WTC11 (cell line): Measurements from ENCODE around the gene TEX26.

Experiments
- ATF1 ChIP-seq: sonication (generic); formaldehyde crosslinking; IDR thresholded peaks from 2 replicates; pipeline ENCODE4 v1.8.1; 2023; ENCODE audit warnings: mild to moderate bottlenecking, moderate library complexity, missing genetic modification reagents
- ATF2 ChIP-seq: sonication (generic); formaldehyde crosslinking; IDR thresholded peaks from 2 replicates; pipeline ENCODE4 v1.8.1; 2022; ENCODE audit warnings: low read depth, missing genetic modification reagents, borderline replicate concordance
- ATF3 ChIP-seq: sonication (generic); formaldehyde crosslinking; conservative IDR thresholded peaks from 2 replicates; pipeline ENCODE4 v1.8.1; 2022; ENCODE audit warnings: mild to moderate bottlenecking, missing genetic modification reagents
- E2F4 ChIP-seq: sonication (generic); formaldehyde crosslinking; IDR thresholded peaks from 2 replicates; pipeline ENCODE4 v1.8.1; 2022; ENCODE audit warnings: low read depth, mild to moderate bottlenecking, moderate library complexity, missing genetic modification reagents, borderline replicate concordance
- HMGA2 ChIP-seq: fragments of 250-450 bp; sonication (Bioruptor Pico); IDR thresholded peaks from 2 replicates; pipeline ENCODE4 v1.4.0; 2021; ENCODE audit warnings: mild to moderate bottlenecking, moderate library complexity
- IRF2 ChIP-seq: sonication (generic); formaldehyde crosslinking; IDR thresholded peaks from 2 replicates; pipeline ENCODE4 v1.8.0; 2022; ENCODE audit warnings: low read depth, missing genetic modification reagents, borderline replicate concordance
- NR2C2 ChIP-seq: sonication (generic); formaldehyde crosslinking; IDR thresholded peaks from 2 replicates; pipeline ENCODE4 v1.8.0; 2022; ENCODE audit warnings: mild to moderate bottlenecking, missing genetic modification reagents
- TEAD4 ChIP-seq: sonication (generic); formaldehyde crosslinking; IDR thresholded peaks from 2 replicates; pipeline ENCODE4 v1.8.0; 2022; ENCODE audit warnings: mild to moderate bottlenecking, missing genetic modification reagents
- TF ChIP-seq, protein P1 (sequence below): fragments of 200-600 bp; IDR thresholded peaks from 2 replicates; pipeline ENCODE4 v1.8.0; 2022; ENCODE audit warnings: antibody characterized with exemption
- TF ChIP-seq, protein P2 (sequence below): sonication (generic); formaldehyde crosslinking; IDR thresholded peaks from 2 replicates; pipeline ENCODE4 v1.8.1; 2023; ENCODE audit warnings: mild to moderate bottlenecking, missing genetic modification reagents, moderate library complexity
- TF ChIP-seq, protein P3 (sequence below): sonication (generic); formaldehyde crosslinking; IDR thresholded peaks from 2 replicates; pipeline ENCODE4 v1.8.1; 2023; ENCODE audit warnings: mild to moderate bottlenecking, missing genetic modification reagents

DNA sequence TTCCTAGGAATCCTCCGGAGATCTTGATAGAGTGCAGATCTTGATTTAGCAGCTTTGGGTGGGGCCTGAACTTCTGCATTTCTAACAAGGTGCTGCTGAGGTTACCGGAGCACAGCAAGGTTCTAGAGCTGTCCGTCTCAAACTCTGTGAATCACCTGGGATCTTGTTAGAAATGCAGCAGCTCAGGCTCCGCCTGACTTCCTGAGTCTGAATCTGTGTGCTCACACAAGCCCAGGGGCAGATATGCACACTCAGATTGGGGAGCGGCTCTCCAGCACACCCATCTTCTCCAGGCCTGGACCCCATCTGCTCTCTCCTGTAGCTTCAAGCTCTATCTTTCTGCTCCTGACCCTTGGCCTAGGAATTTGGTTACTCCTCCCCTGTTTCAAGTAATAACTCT is 3.5 kb upstream of the TEX26 start:
- TF ChIP-seq, protein P1, sequence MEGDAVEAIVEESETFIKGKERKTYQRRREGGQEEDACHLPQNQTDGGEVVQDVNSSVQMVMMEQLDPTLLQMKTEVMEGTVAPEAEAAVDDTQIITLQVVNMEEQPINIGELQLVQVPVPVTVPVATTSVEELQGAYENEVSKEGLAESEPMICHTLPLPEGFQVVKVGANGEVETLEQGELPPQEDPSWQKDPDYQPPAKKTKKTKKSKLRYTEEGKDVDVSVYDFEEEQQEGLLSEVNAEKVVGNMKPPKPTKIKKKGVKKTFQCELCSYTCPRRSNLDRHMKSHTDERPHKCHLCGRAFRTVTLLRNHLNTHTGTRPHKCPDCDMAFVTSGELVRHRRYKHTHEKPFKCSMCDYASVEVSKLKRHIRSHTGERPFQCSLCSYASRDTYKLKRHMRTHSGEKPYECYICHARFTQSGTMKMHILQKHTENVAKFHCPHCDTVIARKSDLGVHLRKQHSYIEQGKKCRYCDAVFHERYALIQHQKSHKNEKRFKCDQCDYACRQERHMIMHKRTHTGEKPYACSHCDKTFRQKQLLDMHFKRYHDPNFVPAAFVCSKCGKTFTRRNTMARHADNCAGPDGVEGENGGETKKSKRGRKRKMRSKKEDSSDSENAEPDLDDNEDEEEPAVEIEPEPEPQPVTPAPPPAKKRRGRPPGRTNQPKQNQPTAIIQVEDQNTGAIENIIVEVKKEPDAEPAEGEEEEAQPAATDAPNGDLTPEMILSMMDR = no peak
- no peak for TF ChIP-seq E2F4 (CRISPR knock-in tag)
- TF ChIP-seq, protein P2, sequence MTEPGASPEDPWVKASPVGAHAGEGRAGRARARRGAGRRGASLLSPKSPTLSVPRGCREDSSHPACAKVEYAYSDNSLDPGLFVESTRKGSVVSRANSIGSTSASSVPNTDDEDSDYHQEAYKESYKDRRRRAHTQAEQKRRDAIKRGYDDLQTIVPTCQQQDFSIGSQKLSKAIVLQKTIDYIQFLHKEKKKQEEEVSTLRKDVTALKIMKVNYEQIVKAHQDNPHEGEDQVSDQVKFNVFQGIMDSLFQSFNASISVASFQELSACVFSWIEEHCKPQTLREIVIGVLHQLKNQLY (CRISPR knock-in tag) = no peak
- no peak for TF ChIP-seq ATF3 (CRISPR knock-in tag)
- TF ChIP-seq ATF2 (CRISPR knock-in tag) = no peak
- TF ChIP-seq IRF2 (CRISPR knock-in tag) = no peak
- TF ChIP-seq, protein P3, sequence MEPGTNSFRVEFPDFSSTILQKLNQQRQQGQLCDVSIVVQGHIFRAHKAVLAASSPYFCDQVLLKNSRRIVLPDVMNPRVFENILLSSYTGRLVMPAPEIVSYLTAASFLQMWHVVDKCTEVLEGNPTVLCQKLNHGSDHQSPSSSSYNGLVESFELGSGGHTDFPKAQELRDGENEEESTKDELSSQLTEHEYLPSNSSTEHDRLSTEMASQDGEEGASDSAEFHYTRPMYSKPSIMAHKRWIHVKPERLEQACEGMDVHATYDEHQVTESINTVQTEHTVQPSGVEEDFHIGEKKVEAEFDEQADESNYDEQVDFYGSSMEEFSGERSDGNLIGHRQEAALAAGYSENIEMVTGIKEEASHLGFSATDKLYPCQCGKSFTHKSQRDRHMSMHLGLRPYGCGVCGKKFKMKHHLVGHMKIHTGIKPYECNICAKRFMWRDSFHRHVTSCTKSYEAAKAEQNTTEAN = no peak
- no peak for TF ChIP-seq TEAD4 (CRISPR knock-in tag)
- TF ChIP-seq NR2C2 (CRISPR knock-in tag) = no peak
- TF ChIP-seq ATF1 = no peak
- TF ChIP-seq HMGA2 (CRISPR knock-in tag) = no peak
